Hepatocyte (in vitro differentiated cells): ENCODE measurements around the gene MYOF. TPM values are rescaled to one million over a fixed set of nuclear protein-coding genes. Genes with fewer than 3 reads are reported as not detected.
"Not testable (repeated sequence)": the region's sequence is repeated elsewhere in the genome, so short reads cannot be mapped to it uniquely, and the experiment has no call there.

ENCODE experiments used
- DNase-seq: peaks from one replicate; pipeline ENCODE4 v3.0.0-alpha.2; 2016; ENCODE audit warnings: low spot score
- H2AFZ ChIP-seq: fragments of 200-600 bp; sonication (generic); 2 replicates; pipeline ENCODE4 v1.6.0; 2016; ENCODE audit warnings: antibody characterized with exemption, mild to moderate bottlenecking
- H3K27ac ChIP-seq: fragments of 200-600 bp; sonication (generic); 2 replicates; pipeline ENCODE4 v1.5.1; 2016; ENCODE audit warnings: mild to moderate bottlenecking
- H3K27me3 ChIP-seq: fragments of 200-600 bp; sonication (generic); 2 replicates; pipeline ENCODE4 v1.6.1; 2016
- H3K36me3 ChIP-seq: fragments of 200-600 bp; sonication (generic); replicated peaks from 2 replicates; pipeline ENCODE4 v1.5.1; 2016; ENCODE audit warnings: low read depth; ENCODE audit not compliant: insufficient read depth
- H3K4me1 ChIP-seq: fragments of 200-600 bp; sonication (generic); 2 replicates; pipeline ENCODE4 v1.5.1; 2016; ENCODE audit warnings: mild to moderate bottlenecking, moderate library complexity; ENCODE audit not compliant: insufficient read depth
- H3K4me2 ChIP-seq: fragments of 200-600 bp; sonication (generic); 2 replicates; pipeline ENCODE4 v1.6.0; 2016
- H3K4me3 ChIP-seq: fragments of 200-600 bp; sonication (generic); 2 replicates; pipeline ENCODE4 v1.5.1; 2016; ENCODE audit warnings: mild to moderate bottlenecking
- H3K79me2 ChIP-seq: fragments of 200-600 bp; sonication (generic); 2 replicates; pipeline ENCODE4 v1.6.0; 2017; ENCODE audit warnings: mild to moderate bottlenecking
- H3K9me2 ChIP-seq: fragments of 200-600 bp; sonication (generic); replicated peaks from 2 replicates; pipeline ENCODE4 v1.6.0; 2017; ENCODE audit warnings: mild to moderate bottlenecking; ENCODE audit not compliant: insufficient read depth
- H3K9me3 ChIP-seq: fragments of 200-600 bp; sonication (generic); 2 replicates; pipeline ENCODE4 v1.5.1; 2016; ENCODE audit warnings: low read depth, mild to moderate bottlenecking
- H4K20me1 ChIP-seq: fragments of 200-600 bp; sonication (generic); 2 replicates; pipeline ENCODE4 v1.6.0; 2016; ENCODE audit warnings: mild to moderate bottlenecking; ENCODE audit not compliant: insufficient read depth, poor library complexity, severe bottlenecking
- CTCF ChIP-seq: fragments of 200-600 bp; sonication (generic); IDR thresholded peaks from 2 replicates; pipeline ENCODE4 v1.5.1; 2016; ENCODE audit warnings: antibody characterized with exemption, mild to moderate bottlenecking; ENCODE audit not compliant: poor library complexity
- EZH2 ChIP-seq: fragments of 200-600 bp; sonication (generic); IDR thresholded peaks from 2 replicates; pipeline ENCODE4 v1.6.1; 2016; ENCODE audit warnings: antibody characterized with exemption, mild to moderate bottlenecking, borderline replicate concordance
- EZH2phosphoT487 ChIP-seq: fragments of 200-600 bp; sonication (generic); IDR thresholded peaks from one replicate; pipeline ENCODE4 v1.6.1; 2018; ENCODE audit warnings: antibody characterized with exemption, mild to moderate bottlenecking, low read depth, moderate library complexity; ENCODE audit not compliant: unreplicated experiment, severe bottlenecking
- WGBS: methylation state at CpG from one replicate; pipeline ENCODE4 v1.1.6; 2016; ENCODE audit warnings: low lambda C conversion rate; ENCODE audit errors: missing lambda C conversion rate; 5-methylcytosine and 5-hydroxymethylcytosine counted together
- polyA plus RNA-seq: library from polyadenylated mRNA; unstranded; fragments of >200 nt; fragmentation: Nextera tagmentation; extraction: Ambion mirVana; gene quantifications from 2 replicates; pipeline ENCODE4 v1.2.1, GENCODE V29; 2016
- total RNA-seq: library from RNA; depleted of rRNA; stranded (reverse); fragments of >200 nt; gene quantifications from 2 replicates; pipeline ENCODE4 v1.2.3, GENCODE V29; 2014

The MYOF gene
- total and polyA plus RNA-seq, 2 experiments from 2014 or later: 16.6 to 47.9 TPM

- 79% methylated on average over 1 of the region's 1 CpG for WGBS
- Histone ChIP-seq H3K4me1 (peaks cover 36% of the 10 kb centered on the region), H3K27ac (no peak overlapping the region), H3K36me3 (no peaks in the 10 kb centered on the region), H3K4me2 (no peak overlapping the region), H3K9me3 (no peaks in the 10 kb centered on the region), H3K27me3 (no peaks in the 10 kb centered on the region), H4K20me1 (no peaks in the 10 kb centered on the region), H2AFZ (no peak overlapping the region), H3K4me3 (no peak overlapping the region), H3K9me2 (no peaks in the 10 kb centered on the region), H3K79me2 (peaks cover 6% of the 10 kb centered on the region)
- TF ChIP-seq EZH2 (no peak), CTCF (no peak), EZH2phosphoT487 (no peak)
- DNase-seq: no peak
Observed at GRCh38 chr10:93443481-93443880, 38.7 kb downstream of the MYOF start.

GRCh38 chr10:93442721-93443120 is 39.4 kb downstream of the MYOF start:
- H3K4me2 ChIP-seq, H3K36me3 ChIP-seq, H3K27me3 ChIP-seq, H2AFZ ChIP-seq, H3K4me3 ChIP-seq, H4K20me1 ChIP-seq, DNase-seq, H3K9me3 ChIP-seq, H3K79me2 ChIP-seq, H3K9me2 ChIP-seq: not testable (repeated sequence)
- Histone ChIP-seq H3K4me1 (peaks cover 44% of the 10 kb centered on the region), H3K27ac (peak overlapping the region; percentile 95)
- WGBS: 88% methylated on average over 10 of the region's 10 CpGs

- Histone ChIP-seq H2AFZ (no peak overlapping the region), H3K4me2 (no peak overlapping the region), H3K36me3 (no peaks in the 10 kb centered on the region), H3K9me3 (no peaks in the 10 kb centered on the region), H4K20me1 (no peaks in the 10 kb centered on the region), H3K9me2 (no peaks in the 10 kb centered on the region), H3K4me1 (peaks cover 51% of the 10 kb centered on the region), H3K27me3 (no peaks in the 10 kb centered on the region), H3K27ac (peak overlapping the region; percentile 95), H3K79me2 (peaks cover 6% of the 10 kb centered on the region), H3K4me3 (no peak overlapping the region)
- no peak for DNase-seq
- WGBS: 17% methylated on average over 2 of the region's 2 CpGs
- TF ChIP-seq CTCF (no peak), EZH2phosphoT487 (no peak), EZH2 (no peak)
Observed at GRCh38 chr10:93440591-93441091, 41.5 kb downstream of the MYOF start.

- H3K27me3 ChIP-seq: no peaks in the 10 kb centered on the region
- H3K4me3 ChIP-seq: no peak overlapping the region
- H3K36me3 ChIP-seq: no peaks in the 10 kb centered on the region
- H3K4me2 ChIP-seq: peak overlapping the region; percentile 58
- no peaks in the 10 kb centered on the region for H3K9me2 ChIP-seq
- H3K9me3 ChIP-seq: no peaks in the 10 kb centered on the region
- peaks cover 52% of the 10 kb centered on the region for H3K4me1 ChIP-seq
- DNase-seq: peak; percentile 70
- H3K79me2 ChIP-seq: peaks cover 3% of the 10 kb centered on the region
- H4K20me1 ChIP-seq: no peaks in the 10 kb centered on the region
- H3K27ac ChIP-seq: peak overlapping the region; percentile 95
- TF ChIP-seq EZH2phosphoT487 (no peak), CTCF (no peak), EZH2 (no peak)
- H2AFZ ChIP-seq: no peak overlapping the region
- WGBS: 29% methylated on average over 16 of the region's 16 CpGs
Observed at GRCh38 chr10:93438613-93439253, 43.4 kb downstream of the MYOF start.
